ACHN (cell line): ENCODE measurements around the gene TMEM60.

Experiments used
- DNase-seq: peaks from one replicate; pipeline ENCODE4 v3.0.0-alpha.2; 2015
- in situ Hi-C: cut with HindIII; loops from 2 replicates; pipeline ENCODE4 v1.10.0; 2017; ENCODE audit warnings: low sequenced_read_pairs, low pct_ligation_motif_present, low pct_unique_long_range_greater_than_20kb

The TMEM60 gene

GRCh38 chr7:77819021-77819420, 20.8 kb upstream of the TMEM60 start:
- in situ Hi-C loops: no loop called here
- DNase-seq: no peak

- in situ Hi-C loops: no loop called here
- no peak for DNase-seq
Measured at GRCh38 chr7:77813180-77813579, 14.9 kb upstream of the TMEM60 start.

- in situ Hi-C loops: no loop called here
- DNase-seq: no peak
Measured at GRCh38 chr7:77812290-77812685, 14.1 kb upstream of the TMEM60 start.

- in situ Hi-C loops: no loop called here
- no peak for DNase-seq
Measured at GRCh38 chr7:77811516-77812289, 13.5 kb upstream of the TMEM60 start.

GRCh38 chr7:77808517-77808916, 10.3 kb upstream of the TMEM60 start:
- in situ Hi-C loops: no loop called here
- no peak for DNase-seq

GRCh38 chr7:77806425-77806824, 8.2 kb upstream of the TMEM60 start:
- in situ Hi-C loops: no loop called here
- no peak for DNase-seq

- no peak for DNase-seq
- in situ Hi-C loops: no loop called here
Measured at GRCh38 chr7:77802557-77803405, 4.5 kb upstream of the TMEM60 start.

GRCh38 chr7:77800730-77801129, 2.5 kb upstream of the TMEM60 start:
- no peak for DNase-seq
- in situ Hi-C loops: no loop called here

- in situ Hi-C loops: no loop called here
- DNase-seq: no peak
Measured at GRCh38 chr7:77800158-77800557, 1.9 kb upstream of the TMEM60 start.

- in situ Hi-C loops: no loop called here
- peak; percentile 35 for DNase-seq
Measured at GRCh38 chr7:77799078-77799964, 1.1 kb upstream of the TMEM60 start.

GRCh38 chr7:77797734-77798393, 370 bp downstream of the TMEM60 start:
- in situ Hi-C loops: no loop called here
- peak; percentile 59 for DNase-seq

- in situ Hi-C loops: no loop called here
Measured at GRCh38 chr7:77796960-77797359, 1.3 kb downstream of the TMEM60 start.

GRCh38 chr7:77796109-77796508, 2.1 kb downstream of the TMEM60 start:
- in situ Hi-C loops: no loop called here
- no peak for DNase-seq

More at GRCh38 chr7:77796960-77797359, 1.3 kb downstream of the TMEM60 start:
- DNase-seq: no peak

- in situ Hi-C loops: no loop called here
- DNase-seq: no peak
Measured at GRCh38 chr7:77794000-77794399, 4.2 kb downstream of the TMEM60 start.

GRCh38 chr7:77791956-77792355, 6.3 kb downstream of the TMEM60 start:
- in situ Hi-C loops: no loop called here
- DNase-seq: no peak

- in situ Hi-C loops: no loop called here
- no peak for DNase-seq
Measured at GRCh38 chr7:77791336-77791735, 6.9 kb downstream of the TMEM60 start.

GRCh38 chr7:77788327-77788902, 9.8 kb downstream of the TMEM60 start:
- in situ Hi-C loops: no loop called here
- no peak for DNase-seq

- in situ Hi-C loops: no loop called here
- DNase-seq: no peak
Measured at GRCh38 chr7:77786741-77787140, 11.5 kb downstream of the TMEM60 start.
